Subcutaneous abdominal adipose tissue (tissue), 5 donors: ENCODE results near the gene SLC9A3.
"Not testable (repeated sequence)": the region's sequence is repeated elsewhere in the genome, so short reads cannot be mapped to it uniquely, and the experiment has no call there.

Experiments
- H3K27ac ChIP-seq: one replicate; pipeline ENCODE4 v1.7.0; 2013; ENCODE audit warnings: low read depth, mild to moderate bottlenecking, inconsistent platforms, low read length, moderate library complexity
- H3K27me3 ChIP-seq, 5 donors: one replicate each; pipeline ENCODE4 v1.7.0; 2013; ENCODE audit warnings: low read length in 5 of 5, inconsistent platforms in 1 of 5; ENCODE audit not compliant: control insufficient read depth in 5 of 5, insufficient read depth in 4 of 5
- H3K36me3 ChIP-seq, 5 donors: one replicate each; pipeline ENCODE4 v1.7.0; 2013; ENCODE audit warnings: low read length in 5 of 5; ENCODE audit not compliant: control insufficient read depth in 5 of 5, insufficient read depth in 5 of 5
- H3K4me1 ChIP-seq, 5 donors: one replicate each; pipeline ENCODE4 v1.7.0; 2013; ENCODE audit warnings: low read length in 5 of 5, mild to moderate bottlenecking in 3 of 5, moderate library complexity in 1 of 5; ENCODE audit not compliant: control insufficient read depth in 5 of 5, insufficient read depth in 5 of 5
- H3K4me3 ChIP-seq, 5 donors: one replicate each; pipeline ENCODE4 v1.7.0; 2013; ENCODE audit warnings: low read length in 5 of 5, low read depth in 1 of 5
- H3K9ac ChIP-seq, 5 donors: one replicate each; pipeline ENCODE4 v1.7.0; 2013; ENCODE audit warnings: low read length in 5 of 5, mild to moderate bottlenecking in 4 of 5, moderate library complexity in 3 of 5
- H3K9me3 ChIP-seq, 5 donors: one replicate each; pipeline ENCODE4 v1.7.0; 2013; ENCODE audit warnings: low read length in 5 of 5; ENCODE audit not compliant: control insufficient read depth in 5 of 5
- donor health status: healthy.
- donor health status: healthy.
- donor health status: healthy.
- donor health status: healthy.
- donor health status: healthy.

The SLC9A3 gene

DNA sequence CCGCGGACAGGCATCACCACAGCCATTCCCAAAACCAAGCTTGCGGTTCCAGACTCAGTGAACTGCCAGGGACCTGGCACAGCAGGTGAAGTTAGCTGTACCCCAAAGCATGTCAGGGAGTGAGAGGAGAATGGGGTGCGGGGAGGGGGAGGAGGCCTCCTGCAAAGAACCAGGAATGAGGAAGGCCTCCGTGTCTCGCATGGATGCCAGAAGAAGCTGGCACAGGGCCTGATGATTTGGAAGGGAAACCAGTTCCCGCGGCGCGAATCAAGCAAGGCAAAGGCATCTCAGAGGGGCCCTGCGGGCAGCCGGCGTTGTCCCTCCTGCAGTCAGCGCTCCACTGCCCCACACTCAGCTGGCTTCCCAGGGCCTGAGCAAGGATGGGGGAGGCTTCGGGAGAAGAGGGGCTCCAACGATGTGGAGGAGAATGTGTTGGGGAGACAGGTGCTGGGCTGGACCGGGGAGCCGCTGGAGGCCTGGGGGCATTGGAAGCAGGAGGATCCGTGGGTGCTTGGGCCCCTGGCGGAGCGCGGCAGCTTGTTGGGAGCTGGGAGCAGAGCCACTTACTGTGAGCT is 14.6 kb downstream of the SLC9A3 start:
- no peak overlapping the region for H3K9ac ChIP-seq
- no peaks in the 10 kb centered on the region for H3K9me3 ChIP-seq
- no peaks in the 10 kb centered on the region for H3K36me3 ChIP-seq
- no peak overlapping the region for H3K27ac ChIP-seq
- H3K4me1 ChIP-seq, result no peaks in the 10 kb centered on the region
- no peak overlapping the region for H3K4me3 ChIP-seq
- H3K27me3 ChIP-seq, result peaks cover 15 to 37% (median 21%) of the 10 kb centered on the region in 5 donors

DNA sequence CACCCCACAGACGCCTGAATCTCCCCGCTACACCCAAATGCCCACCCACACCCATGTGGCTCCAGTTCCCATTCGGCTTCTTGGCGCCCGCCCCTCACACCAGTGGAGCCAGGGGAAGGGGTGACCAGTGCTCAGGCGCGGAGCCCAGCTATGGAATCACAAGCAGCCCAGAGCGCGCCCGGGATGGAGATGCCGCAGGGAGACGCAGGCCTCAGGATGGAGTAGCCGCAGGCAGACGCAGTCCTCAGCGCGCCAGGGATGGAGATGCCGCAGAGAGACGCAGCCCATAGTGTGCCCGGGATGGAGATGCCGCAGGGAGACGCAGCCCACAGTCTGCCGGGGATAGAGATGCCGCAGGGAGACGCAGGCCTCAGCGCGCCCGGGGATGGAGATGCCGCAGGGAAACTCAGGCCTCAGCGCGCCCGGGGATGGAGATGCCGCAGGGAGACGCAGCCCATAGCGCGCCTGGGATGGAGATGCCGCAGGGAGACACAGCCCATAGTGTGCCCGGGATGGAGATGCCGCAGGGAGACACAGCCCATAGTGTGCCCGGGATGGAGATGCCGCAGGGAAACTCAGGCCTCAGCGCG is 16.2 kb downstream of the SLC9A3 start:
- H3K9me3 ChIP-seq, H3K27ac ChIP-seq, H3K4me3 ChIP-seq, H3K4me1 ChIP-seq, H3K9ac ChIP-seq, H3K36me3 ChIP-seq: not testable (repeated sequence)
- H3K27me3 ChIP-seq, result peaks cover 14 to 29% (median 26%) of the 10 kb centered on the region in 5 donors

DNA sequence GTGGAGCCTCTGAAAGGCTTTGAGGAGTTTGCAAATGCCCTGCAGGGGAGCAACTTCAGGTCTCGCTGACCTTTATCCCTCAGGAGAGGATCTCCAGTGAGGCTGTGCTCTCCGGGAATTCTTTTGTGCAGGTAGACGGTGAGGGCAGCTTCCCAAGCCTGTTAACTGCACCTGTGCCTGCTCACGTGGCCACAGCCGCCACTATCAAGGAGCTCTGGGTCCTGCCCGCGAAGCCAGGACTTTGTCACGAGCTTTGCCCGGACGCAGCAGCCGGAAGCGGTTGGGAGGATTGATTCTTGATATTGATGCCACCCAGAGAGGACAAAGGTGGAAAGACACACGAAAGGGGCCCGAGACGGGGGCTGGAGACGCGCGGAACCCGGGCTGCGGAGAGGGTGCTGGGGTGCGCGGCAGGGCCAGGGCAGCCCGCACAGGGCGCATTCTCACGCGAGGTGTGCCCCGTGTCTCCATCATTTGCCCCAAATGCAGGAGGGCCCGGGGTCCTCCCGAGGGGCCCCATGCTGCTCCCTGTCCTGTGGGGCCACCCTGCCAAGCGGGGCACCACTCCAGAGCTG is 18.2 kb downstream of the SLC9A3 start:
- H3K4me3 ChIP-seq, result no peak overlapping the region
- H3K9ac ChIP-seq, result no peak overlapping the region
- peaks cover 0 to 4% (median 0%) of the 10 kb centered on the region in 5 donors for H3K9me3 ChIP-seq
- no peaks in the 10 kb centered on the region for H3K36me3 ChIP-seq
- H3K27ac ChIP-seq, result no peak overlapping the region
- peaks cover 0 to 10% (median 6%) of the 10 kb centered on the region in 5 donors for H3K4me1 ChIP-seq
- peaks cover 21 to 44% (median 36%) of the 10 kb centered on the region in 5 donors for H3K27me3 ChIP-seq

DNA sequence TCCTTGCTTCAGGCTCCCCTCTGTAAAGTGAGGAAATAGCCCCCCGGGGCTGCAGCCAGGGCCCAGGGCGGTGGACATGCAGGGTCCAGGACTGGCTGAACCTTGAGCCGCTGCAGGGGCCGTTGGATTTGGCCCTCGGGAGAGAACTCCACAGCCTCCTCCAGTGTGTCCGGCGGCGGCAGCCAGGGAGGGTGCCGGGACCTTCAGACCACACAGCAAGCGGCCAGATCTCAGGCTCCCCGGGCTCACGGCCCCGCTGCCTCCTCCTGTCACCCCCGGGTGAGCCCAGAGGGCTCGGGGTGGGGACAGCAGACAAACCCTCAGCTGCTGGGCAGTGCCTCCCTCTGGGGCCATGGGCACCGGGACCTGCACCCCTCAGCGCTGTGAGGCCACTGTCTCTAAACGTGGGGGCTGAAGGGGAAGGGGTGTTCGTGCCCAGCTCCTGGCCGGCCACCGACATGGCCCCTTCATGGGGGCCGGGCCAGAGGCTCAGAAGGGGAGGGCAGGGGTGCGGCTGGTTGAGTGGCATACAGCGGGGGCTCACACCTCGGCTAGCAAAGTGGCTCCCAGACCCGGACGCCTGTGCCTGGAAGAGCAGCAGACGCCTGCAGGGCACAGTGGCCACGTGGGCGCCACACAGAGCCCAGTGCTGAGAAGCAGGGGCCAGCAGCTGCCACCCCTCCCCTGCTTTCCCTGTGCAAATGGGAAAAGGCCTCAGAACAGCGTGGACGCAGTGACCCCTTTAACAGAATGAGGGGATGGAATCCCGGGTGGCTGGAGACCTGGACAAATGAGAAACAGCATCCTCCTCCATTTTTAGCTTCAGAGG is 19.7 kb downstream of the SLC9A3 start:
- Histone ChIP-seq H3K27ac (no peak overlapping the region), H3K4me1 (peaks cover 0 to 10% (median 6%) of the 10 kb centered on the region in 5 donors), H3K4me3 (no peak overlapping the region), H3K9me3 (peaks cover 0 to 4% (median 0%) of the 10 kb centered on the region in 5 donors), H3K27me3 (peaks cover 30 to 51% (median 45%) of the 10 kb centered on the region in 5 donors), H3K9ac (no peak overlapping the region), H3K36me3 (no peaks in the 10 kb centered on the region)

DNA sequence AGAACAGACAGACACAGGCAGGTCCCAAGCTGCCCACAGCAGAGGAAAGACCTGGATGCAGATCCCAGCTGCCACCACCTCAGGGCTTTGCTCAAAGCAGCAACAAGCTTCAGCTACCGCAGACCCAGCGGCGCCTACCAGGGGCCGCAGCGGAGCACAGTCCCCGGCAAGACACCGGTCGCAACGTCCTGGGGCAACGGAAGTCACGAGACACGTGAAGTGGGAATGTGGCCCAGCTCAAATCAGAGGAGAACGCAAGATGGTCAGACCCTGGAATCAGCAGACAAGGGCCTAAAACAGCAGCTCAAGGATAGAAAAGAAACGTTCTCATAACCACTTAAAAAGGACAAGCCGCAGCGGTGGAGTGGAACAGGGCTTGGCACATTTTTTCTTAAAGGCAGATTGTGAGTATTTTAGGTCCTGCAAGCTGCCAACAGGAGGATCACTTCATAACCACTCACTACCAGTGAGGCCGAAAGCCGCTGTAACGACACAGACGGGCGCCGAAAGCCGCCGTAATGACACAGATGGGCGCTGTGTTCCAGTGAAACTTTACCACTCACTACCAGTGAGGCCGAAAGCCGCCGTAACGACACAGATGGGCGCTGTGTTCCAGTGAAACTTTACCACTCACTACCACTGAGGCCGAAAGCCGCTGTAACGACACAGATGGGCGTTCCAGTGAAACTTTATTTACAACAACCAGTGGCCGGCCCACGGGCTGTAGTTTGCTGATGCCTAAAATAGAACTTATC is 21.7 kb downstream of the SLC9A3 start:
- Histone ChIP-seq H3K4me1 (peaks cover 0 to 10% (median 6%) of the 10 kb centered on the region in 5 donors), H3K27ac (no peak overlapping the region), H3K9ac (no peak overlapping the region), H3K36me3 (no peaks in the 10 kb centered on the region), H3K27me3 (peaks cover 32 to 63% (median 60%) of the 10 kb centered on the region in 5 donors), H3K9me3 (peaks cover 0 to 4% (median 0%) of the 10 kb centered on the region in 5 donors), H3K4me3 (no peak overlapping the region)

DNA sequence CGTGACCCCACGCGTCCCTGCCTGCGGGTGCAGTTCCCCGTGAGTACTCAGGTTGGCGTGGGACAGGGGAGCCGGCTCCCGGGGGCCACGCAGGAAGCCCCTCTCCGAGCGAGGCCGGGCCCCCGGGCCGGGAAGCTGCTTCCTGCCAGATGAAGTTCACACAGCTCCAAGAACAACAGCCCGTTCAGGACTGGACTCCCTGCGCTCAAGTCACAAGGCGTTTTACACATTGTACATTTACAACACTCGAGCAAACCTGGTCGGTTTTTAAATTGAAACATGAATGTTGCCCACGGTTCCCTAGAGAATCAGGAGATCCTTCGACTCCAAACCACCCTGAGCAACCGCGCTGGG is 22.4 kb downstream of the SLC9A3 start:
- H3K4me3 ChIP-seq, result peak overlapping the region in 3 of 5 donors; percentile 0 to 42 (median 12)
- H3K4me1 ChIP-seq, result peaks cover 0 to 10% (median 6%) of the 10 kb centered on the region in 5 donors
- peaks cover 36 to 70% (median 60%) of the 10 kb centered on the region in 5 donors for H3K27me3 ChIP-seq
- peaks cover 0 to 4% (median 0%) of the 10 kb centered on the region in 5 donors for H3K9me3 ChIP-seq
- no peaks in the 10 kb centered on the region for H3K36me3 ChIP-seq
- H3K27ac ChIP-seq, result no peak overlapping the region
- H3K9ac ChIP-seq, result no peak overlapping the region

DNA sequence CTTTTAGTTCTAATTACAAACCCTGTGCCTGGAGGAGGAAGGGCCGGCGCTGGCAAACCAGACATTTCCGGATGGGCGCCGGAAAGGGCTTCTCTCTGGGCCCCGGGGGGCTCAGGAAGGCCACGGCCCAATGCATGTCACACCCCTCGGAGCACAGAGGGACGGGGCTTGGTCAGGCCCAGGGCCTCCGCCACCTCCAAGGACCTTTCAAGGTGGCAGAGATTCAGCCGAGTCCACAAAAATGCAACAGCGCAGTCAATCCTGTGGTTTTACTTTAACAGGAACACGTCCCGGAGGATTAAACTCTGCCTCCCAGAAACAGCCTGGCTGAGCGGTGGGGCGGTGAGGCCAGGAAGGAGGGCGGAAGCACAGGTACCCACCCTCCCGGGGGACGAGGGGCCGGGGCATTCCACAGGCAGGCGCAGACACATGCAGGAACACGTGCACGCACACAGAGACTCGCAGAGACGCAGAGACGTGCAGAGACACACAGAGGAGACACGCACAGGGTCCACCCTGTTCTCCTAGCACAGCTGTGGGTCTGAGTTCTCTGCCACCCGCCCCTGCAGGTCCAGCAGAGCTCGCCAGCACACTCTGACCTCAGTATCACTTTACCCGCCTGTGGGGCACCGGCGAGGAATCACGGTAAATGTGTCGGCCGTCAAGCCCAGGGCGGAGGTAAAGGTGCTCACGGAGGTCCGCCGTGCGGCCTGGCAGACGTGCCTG is 23.0 kb downstream of the SLC9A3 start:
- peaks cover 0 to 10% (median 6%) of the 10 kb centered on the region in 5 donors for H3K4me1 ChIP-seq
- peak overlapping the region in 3 of 5 donors; percentile 12 to 42 (median 17) for H3K4me3 ChIP-seq
- peaks cover 36 to 71% (median 57%) of the 10 kb centered on the region in 5 donors for H3K27me3 ChIP-seq
- no peak overlapping the region for H3K27ac ChIP-seq
- H3K9me3 ChIP-seq, result peaks cover 0 to 4% (median 0%) of the 10 kb centered on the region in 5 donors
- H3K36me3 ChIP-seq, result no peaks in the 10 kb centered on the region
- no peak overlapping the region for H3K9ac ChIP-seq

DNA sequence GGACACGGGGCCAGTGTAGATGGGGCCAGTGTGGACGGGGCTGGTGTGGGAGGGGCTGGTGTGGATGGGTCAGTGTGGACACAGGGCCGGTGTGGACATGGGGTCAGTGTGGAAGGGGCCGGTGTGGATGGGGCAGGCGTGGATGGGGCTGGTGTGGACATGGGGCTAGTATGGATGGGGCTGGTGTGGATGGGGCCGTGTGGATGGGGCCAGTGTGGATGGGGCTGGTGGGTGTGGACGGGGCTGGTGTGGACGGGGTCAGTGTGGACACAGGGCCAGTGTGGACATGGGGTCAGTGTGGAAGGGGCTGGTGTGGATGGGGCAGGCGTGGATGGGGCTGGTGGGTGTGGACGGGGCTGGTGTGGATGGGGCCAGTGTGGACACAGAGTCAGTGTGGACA is 23.8 kb downstream of the SLC9A3 start:
- Histone ChIP-seq H3K9ac (no peak overlapping the region), H3K4me3 (no peak overlapping the region), H3K4me1 (peaks cover 0 to 10% (median 6%) of the 10 kb centered on the region in 5 donors), H3K27me3 (peaks cover 32 to 71% (median 56%) of the 10 kb centered on the region in 5 donors), H3K27ac (no peak overlapping the region), H3K9me3 (peaks cover 0 to 4% (median 0%) of the 10 kb centered on the region in 5 donors), H3K36me3 (no peaks in the 10 kb centered on the region)
